ENCODE data around the gene UBAC2.

DNA sequence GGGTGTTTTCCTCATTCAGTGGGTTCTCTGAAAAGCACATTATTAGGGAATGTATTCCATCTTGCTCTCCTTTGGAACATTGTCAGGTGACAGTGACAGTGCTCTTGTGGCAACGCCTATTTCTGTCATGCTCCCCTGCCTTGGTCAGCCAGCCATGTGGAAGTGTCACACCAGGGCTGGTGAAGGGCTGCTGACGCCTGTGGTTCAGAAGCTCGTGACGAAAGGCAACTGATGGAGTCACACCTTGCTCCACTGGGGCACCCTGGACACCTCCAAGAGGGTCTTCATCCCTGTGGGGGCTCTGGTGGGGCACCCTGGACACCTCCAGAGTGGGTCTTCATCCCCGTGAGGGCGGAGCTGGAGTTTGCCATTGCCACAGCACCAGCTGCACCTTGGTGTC is 175.5 kb downstream of the UBAC2 start:
- TF ChIP-seq, protein P1, sequence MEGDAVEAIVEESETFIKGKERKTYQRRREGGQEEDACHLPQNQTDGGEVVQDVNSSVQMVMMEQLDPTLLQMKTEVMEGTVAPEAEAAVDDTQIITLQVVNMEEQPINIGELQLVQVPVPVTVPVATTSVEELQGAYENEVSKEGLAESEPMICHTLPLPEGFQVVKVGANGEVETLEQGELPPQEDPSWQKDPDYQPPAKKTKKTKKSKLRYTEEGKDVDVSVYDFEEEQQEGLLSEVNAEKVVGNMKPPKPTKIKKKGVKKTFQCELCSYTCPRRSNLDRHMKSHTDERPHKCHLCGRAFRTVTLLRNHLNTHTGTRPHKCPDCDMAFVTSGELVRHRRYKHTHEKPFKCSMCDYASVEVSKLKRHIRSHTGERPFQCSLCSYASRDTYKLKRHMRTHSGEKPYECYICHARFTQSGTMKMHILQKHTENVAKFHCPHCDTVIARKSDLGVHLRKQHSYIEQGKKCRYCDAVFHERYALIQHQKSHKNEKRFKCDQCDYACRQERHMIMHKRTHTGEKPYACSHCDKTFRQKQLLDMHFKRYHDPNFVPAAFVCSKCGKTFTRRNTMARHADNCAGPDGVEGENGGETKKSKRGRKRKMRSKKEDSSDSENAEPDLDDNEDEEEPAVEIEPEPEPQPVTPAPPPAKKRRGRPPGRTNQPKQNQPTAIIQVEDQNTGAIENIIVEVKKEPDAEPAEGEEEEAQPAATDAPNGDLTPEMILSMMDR (IDR thresholded peaks at IDR 0.05; ENCODE audit: poor library complexity) = no peak
- no peak for TF ChIP-seq EZH2 (IDR thresholded peaks at IDR 0.05; ENCODE audit: borderline replicate concordance)
- no peak for TF ChIP-seq EZH2phosphoT487 (IDR thresholded peaks at IDR 0.05; ENCODE audit: low read depth, severe bottlenecking, unreplicated experiment)

Data from hepatocyte (in vitro differentiated cells).